Activated CD4-positive, alpha-beta memory T cell treated with anti-CD3 and anti-CD28 coated beads, Interleukin-2, amount 10 ng/mL, durations not matched to agents 7 days and 5 days (primary cell): ENCODE results near the gene LZTS3. TPM values are rescaled to one million over a fixed set of nuclear protein-coding genes. Genes with fewer than 3 reads are reported as not detected.

Experiments used
- CTCF ChIA-PET: fragments of 350-600 bp; sonication (Branson Sonifier 250); formaldehyde crosslinking; loops from one replicate; lab custom pipeline; 2021; ENCODE audit warnings: antibody characterized with exemption, inconsistent platforms; lab: Charles Lee
- POLR2A ChIA-PET: fragments of 350-600 bp; sonication (Branson Sonifier 250); formaldehyde crosslinking; loops from one replicate; lab custom pipeline; 2021; ENCODE audit warnings: antibody characterized with exemption; lab: Charles Lee
- DNase-seq: peaks from one replicate; pipeline ENCODE4 v3.0.0-alpha.2; 2020
- H3K27ac Mint-ChIP-seq: one replicate; pipeline ENCODE4 v1.8.0; 2021; ENCODE audit warnings: mild to moderate bottlenecking, mixed read lengths
- H3K27me3 Mint-ChIP-seq: one replicate; pipeline ENCODE4 v1.8.0; 2021; ENCODE audit warnings: mixed read lengths
- H3K36me3 Mint-ChIP-seq: one replicate; pipeline ENCODE4 v1.8.0; 2021; ENCODE audit warnings: low read depth, mixed read lengths
- H3K4me1 Mint-ChIP-seq: one replicate; pipeline ENCODE4 v1.8.0; 2021; ENCODE audit warnings: mixed read lengths
- H3K4me3 Mint-ChIP-seq: one replicate; pipeline ENCODE4 v1.8.0; 2021; ENCODE audit warnings: mild to moderate bottlenecking, mixed read lengths
- H3K9me3 Mint-ChIP-seq: one replicate; pipeline ENCODE4 v1.8.0; 2021; ENCODE audit warnings: mixed read lengths
- total RNA-seq, 2 experiments: library from RNA; stranded (reverse); gene quantifications; one replicate each; pipeline ENCODE4 v1.2.3, GENCODE V29; 2021

Gene LZTS3
- total RNA-seq, 2 experiments from 2014 or later: 0.90 to 1.0 TPM

DNA sequence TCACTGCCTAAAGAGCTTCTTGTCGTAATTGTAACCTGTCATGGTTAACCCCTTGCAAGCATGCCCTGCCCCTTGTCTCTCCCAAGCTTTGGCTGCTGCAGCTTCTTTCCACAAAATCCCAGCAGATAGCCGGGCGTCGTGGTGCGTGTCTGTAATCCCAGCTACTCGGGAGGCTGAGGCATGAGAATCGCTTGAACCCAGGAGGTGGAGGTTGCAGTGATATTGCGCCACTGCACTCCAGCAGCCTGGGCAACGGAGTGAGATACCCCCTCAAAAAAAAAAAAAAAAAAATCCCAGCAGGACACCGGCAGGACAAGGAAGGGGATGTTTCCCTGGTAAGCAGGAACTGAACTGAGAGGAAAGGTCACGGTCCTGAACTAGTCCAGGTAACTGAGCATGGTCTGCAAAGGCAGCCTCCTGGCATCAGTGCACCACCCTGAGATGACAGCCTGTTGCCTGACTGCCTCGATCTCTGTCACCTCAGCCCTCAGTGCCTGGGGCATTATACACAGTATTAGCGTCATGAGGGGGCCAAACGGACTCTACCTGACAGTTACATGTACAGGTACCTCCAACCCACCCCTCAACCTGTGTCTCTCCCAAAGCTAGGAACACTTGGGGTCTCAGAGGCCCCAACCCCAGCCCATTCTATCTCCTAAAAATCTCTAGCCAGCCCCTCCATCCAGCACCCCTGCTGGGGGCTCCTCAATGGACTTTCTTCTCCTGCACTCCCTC lies 1.8 kb downstream of the LZTS3 start:
- DNase-seq: no peak
- H3K4me1 Mint-ChIP-seq: peaks cover 13% of the 10 kb centered on the region
- no peak overlapping the region for H3K27ac Mint-ChIP-seq
- H3K9me3 Mint-ChIP-seq: no peaks in the 10 kb centered on the region
- peaks cover 54% of the 10 kb centered on the region for H3K27me3 Mint-ChIP-seq
- ChIA-PET CTCF (no interaction called here), POLR2A (interaction anchor here (0.7 to 2.2 kb wide), 4 partner anchors 12 to 15 kb away, joined by 3 to 19 read pairs (median 4); partner anchors contain the start of genes FASTKD5 and UBOX5)
- peak overlapping the region; percentile 6 for H3K4me3 Mint-ChIP-seq
- no peaks in the 10 kb centered on the region for H3K36me3 Mint-ChIP-seq

DNA sequence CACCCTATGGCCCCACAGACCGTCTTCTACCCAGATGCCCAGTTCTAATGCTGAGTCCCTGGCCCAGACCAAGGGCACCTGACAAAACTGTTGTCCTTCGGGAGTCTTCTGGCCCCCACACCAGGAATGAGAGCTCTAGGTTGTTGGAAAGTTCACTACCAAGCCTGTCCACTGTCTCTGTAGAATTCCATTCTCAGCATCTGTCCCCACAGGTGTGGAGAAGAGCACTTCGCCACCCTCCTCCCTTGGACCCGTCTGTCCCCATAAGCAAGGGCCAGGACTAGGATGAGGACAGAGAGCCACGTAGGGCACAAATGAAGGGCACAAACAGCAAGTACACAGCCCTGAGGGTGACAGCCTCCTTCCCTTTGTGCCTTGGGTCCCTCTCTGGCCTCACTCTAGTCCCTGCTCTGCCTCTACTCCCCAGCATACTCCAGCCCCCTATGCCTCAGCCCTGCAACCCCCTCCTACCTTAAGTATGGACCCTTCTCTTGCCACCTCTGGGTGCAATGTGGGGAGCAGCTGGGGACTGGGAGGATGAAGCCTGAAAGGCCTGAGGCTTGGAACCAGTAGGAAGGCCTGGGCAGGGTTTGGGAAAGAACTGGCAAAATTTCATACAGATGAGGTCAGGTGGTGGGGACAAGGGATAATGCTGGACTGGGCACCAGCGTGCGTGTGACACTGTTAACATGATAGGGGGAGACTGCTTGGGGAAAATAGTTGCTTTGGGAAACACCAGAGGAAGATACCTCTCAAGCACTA lies 4.3 kb downstream of the LZTS3 start:
- DNase-seq: no peak
- H3K4me1 Mint-ChIP-seq: peaks cover 5% of the 10 kb centered on the region
- no peak overlapping the region for H3K27ac Mint-ChIP-seq
- no peak overlapping the region for H3K4me3 Mint-ChIP-seq
- CTCF ChIA-PET: interaction anchor here (0.7 kb wide), 1 partner anchor 329 kb away, joined by 5 read pairs; the partner anchor contains the start of genes PCED1A and VPS16
- H3K9me3 Mint-ChIP-seq: no peaks in the 10 kb centered on the region
- H3K36me3 Mint-ChIP-seq: no peaks in the 10 kb centered on the region
- POLR2A ChIA-PET: no interaction called here
- H3K27me3 Mint-ChIP-seq: peaks cover 40% of the 10 kb centered on the region

DNA sequence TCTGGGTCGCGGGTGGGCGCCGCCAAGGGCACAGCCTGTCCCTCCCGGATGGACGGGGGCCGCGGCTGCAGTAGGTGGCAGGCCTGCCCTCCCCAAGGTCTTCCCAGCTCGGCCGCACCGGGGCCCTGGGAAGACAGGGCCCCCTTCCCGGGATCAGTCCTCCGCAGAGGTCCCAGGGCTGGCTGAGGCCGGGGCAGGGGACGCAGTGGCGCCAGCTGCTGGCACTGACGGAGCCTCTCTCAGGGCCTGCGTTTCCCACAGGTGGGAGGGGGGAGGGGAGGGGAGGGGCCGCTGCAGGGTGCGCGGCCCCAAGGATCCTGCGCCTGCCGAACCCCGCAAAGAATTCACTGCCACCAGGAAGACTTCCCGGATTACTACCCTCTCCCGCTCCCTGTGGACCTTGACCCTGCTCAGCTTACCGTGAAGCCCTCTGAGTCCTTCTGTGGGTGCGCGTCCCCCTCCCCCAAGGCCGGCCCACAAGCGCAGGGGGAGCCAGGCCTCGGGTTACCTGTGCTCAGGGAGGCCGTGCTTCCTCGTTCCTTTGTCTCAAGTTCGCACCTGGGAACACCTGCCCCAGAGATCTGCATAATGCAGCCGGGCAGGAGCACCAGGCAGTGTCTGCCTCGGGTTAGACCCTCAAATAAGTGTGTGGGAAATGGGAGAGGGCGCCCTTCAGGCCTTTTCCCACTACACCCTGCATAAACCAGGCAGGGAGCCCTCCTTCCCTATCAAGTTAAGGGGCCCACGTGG lies 5.1 kb downstream of the LZTS3 start:
- peaks cover 3% of the 10 kb centered on the region for H3K4me1 Mint-ChIP-seq
- H3K36me3 Mint-ChIP-seq: no peaks in the 10 kb centered on the region
- no peak overlapping the region for H3K4me3 Mint-ChIP-seq
- POLR2A ChIA-PET: interaction anchor here (0.8 to 0.9 kb wide), 3 partner anchors 9 to 762 kb away, joined by 3 to 4 read pairs (median 3); partner anchors contain the start of genes FASTKD5 and UBOX5
- H3K9me3 Mint-ChIP-seq: no peaks in the 10 kb centered on the region
- CTCF ChIA-PET: no interaction called here
- H3K27me3 Mint-ChIP-seq: peaks cover 38% of the 10 kb centered on the region
- no peak for DNase-seq
- H3K27ac Mint-ChIP-seq: no peak overlapping the region

DNA sequence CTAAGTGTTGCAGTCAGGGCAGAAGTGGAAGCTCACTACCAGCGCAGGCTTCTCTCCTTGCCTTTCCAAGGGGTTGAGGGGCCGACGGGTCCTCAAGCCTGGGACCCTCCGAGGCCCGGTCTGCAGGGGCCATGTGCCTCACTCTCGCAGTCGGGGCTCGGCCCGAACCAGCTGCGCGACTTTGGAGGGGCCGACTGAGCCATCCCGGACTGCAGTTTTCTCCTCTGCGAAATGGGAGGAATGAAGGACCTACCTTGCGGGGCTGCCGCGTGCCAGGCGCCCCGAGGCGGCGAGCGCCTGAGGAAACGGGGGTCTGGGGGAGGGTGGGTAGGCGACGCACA lies 5.6 kb downstream of the LZTS3 start:
- ChIA-PET CTCF (no interaction called here), POLR2A (interaction anchor here (0.8 to 0.9 kb wide), 3 partner anchors 8 to 762 kb away, joined by 3 to 4 read pairs (median 3); partner anchors contain the start of genes FASTKD5 and UBOX5)
- no peak for DNase-seq
- H3K4me3 Mint-ChIP-seq: no peak overlapping the region
- H3K36me3 Mint-ChIP-seq: no peaks in the 10 kb centered on the region
- H3K9me3 Mint-ChIP-seq: no peaks in the 10 kb centered on the region
- H3K27ac Mint-ChIP-seq: no peak overlapping the region
- H3K27me3 Mint-ChIP-seq: peaks cover 38% of the 10 kb centered on the region
- peaks cover 3% of the 10 kb centered on the region for H3K4me1 Mint-ChIP-seq

DNA sequence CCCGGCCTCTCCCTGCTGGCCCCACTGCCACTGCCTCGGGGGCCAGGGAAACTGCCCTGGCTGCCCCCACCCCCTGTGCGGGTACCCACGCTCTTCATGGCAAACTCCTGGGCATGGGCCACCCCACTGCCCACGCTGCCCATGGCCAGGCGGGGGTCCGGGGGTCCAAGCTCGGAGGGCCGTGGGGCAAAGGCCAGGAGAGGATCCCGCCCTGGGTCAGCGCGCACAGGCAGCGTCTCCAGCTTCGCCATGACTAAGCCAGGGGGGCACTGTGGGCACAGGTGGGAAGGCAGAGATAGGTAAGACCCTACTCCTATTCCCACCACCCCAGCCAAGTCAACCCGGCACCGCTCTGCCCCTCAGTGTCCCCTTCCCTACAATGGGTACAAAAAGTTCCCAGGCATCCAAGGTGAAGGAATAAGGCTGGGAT lies 6.4 kb downstream of the LZTS3 start:
- ChIA-PET CTCF (no interaction called here), POLR2A (no interaction called here)
- Mint-ChIP-seq H3K9me3 (no peaks in the 10 kb centered on the region), H3K27ac (no peak overlapping the region), H3K36me3 (no peaks in the 10 kb centered on the region), H3K27me3 (peaks cover 31% of the 10 kb centered on the region), H3K4me3 (no peak overlapping the region), H3K4me1 (no peaks in the 10 kb centered on the region)
- DNase-seq: no peak

DNA sequence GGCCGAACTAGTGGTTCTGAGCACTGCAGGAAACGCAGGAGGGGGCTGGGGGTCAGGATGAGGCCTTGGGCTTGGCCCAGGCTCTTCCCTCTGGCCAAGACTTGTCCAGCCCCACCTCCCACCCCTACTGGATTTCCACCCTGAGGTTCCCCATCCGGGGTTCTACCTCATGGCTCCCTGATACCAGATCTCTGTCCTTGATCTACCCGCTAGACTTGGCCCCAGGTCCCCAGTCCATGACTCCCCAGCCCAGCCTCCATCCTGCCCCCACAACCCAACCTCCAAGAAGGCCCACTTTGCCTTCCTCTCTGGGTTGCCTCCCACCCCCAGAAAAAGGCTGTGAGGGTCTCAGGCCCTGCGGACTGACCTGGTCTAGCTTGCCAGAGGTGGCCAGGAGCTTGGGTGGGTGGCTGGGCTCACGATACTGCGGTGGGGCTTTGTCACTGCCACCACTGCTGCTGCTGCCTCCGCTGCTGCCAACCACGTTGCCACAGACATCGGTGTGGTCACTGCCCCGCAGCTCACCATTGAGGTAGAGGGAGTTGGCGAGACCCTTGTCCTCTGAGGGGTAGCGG lies 6.9 kb downstream of the LZTS3 start:
- Mint-ChIP-seq H3K27me3 (peaks cover 26% of the 10 kb centered on the region), H3K4me1 (no peaks in the 10 kb centered on the region), H3K27ac (no peak overlapping the region), H3K4me3 (no peak overlapping the region), H3K36me3 (no peaks in the 10 kb centered on the region), H3K9me3 (no peaks in the 10 kb centered on the region)
- ChIA-PET POLR2A (interaction anchor here (1.0 kb wide), 1 partner anchor 9 kb away, joined by 3 read pairs; no protein-coding TSS in a partner anchor), CTCF (no interaction called here)
- DNase-seq: no peak

DNA sequence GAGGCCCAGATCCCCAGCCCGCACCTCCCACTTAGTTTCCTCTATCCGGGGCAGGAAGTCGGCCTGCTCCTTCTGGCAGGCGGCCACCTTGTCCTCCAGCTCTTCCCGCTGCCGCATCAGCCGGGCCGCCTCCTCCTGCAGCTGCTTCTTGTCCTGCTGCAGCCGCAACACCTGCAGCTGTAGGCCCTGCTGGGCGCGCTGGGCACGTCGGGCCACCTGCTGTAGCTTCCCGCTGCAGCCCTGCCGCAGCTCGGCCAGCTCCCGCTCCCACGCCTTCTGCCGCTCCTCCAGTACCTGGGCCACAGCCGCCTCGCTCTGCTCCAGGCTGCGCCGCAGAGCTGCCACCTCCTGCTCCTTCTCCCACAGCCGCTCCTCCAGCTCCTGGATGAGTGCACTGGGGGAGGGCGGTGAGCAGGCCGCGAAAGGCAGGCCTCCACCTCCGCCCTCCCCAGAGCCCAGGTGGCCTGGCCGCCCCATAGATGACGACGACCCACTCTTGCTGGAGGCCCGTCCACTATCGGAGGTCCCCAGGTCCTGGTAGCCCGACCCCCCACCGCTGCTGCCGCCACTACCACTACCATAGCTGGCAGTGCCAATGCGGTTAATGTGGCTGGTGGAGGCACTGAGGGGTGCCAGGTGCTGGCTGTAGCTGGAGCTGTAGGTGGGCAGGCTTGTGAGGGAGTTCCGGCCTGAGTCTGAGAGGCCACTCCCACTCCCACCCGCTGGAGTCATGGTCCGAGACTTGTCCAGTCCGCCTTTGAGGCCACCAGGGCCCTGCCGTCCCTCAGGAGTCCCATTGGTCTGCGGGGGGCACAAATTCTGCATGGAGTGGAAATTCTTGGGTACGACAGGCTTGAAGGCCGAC lies 7.6 kb downstream of the LZTS3 start:
- Mint-ChIP-seq H3K4me3 (no peak overlapping the region), H3K36me3 (no peaks in the 10 kb centered on the region), H3K27me3 (peaks cover 24% of the 10 kb centered on the region), H3K4me1 (no peaks in the 10 kb centered on the region), H3K27ac (no peak overlapping the region), H3K9me3 (no peaks in the 10 kb centered on the region)
- DNase-seq: no peak
- ChIA-PET POLR2A (interaction anchor here (1.0 kb wide), 1 partner anchor 8 kb away, joined by 3 read pairs; no protein-coding TSS in a partner anchor), CTCF (no interaction called here)

DNA sequence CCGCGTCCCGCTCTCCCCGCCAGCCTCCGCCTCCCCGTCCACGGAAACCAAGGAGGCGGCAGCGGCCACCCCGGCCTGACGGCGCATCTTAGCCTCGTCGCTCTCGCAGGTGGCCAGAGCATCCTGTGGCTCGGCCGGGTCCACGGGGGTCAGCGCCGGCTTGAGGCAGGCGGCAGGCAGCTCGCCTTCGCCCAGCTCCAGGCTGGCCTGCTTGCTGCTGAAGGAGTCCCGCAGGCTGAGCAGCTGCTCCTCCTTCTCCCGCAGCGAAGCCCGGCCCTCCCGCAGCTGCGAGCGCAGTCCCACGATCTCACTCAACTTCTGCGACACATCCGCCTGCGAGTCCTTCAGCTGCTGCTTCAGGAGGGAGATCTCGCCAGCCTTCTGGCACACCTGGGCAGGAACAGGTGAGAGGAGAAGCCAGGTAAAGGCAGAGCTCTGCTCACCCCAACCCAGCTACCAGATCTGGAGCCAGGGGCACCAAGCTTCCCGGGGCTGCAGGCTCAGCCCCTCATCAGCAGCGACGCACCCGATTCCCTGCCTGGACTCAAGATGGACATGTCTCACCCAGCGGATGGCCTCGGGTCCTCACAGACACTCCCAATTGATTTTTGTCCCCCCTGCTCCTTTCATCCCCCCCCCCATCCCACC lies 8.5 kb downstream of the LZTS3 start:
- ChIA-PET CTCF (no interaction called here), POLR2A (no interaction called here)
- peaks cover 20% of the 10 kb centered on the region for H3K27me3 Mint-ChIP-seq
- H3K4me1 Mint-ChIP-seq: peaks cover 2% of the 10 kb centered on the region
- no peaks in the 10 kb centered on the region for H3K9me3 Mint-ChIP-seq
- no peaks in the 10 kb centered on the region for H3K36me3 Mint-ChIP-seq
- H3K4me3 Mint-ChIP-seq: no peak overlapping the region
- no peak for DNase-seq
- H3K27ac Mint-ChIP-seq: no peak overlapping the region

DNA sequence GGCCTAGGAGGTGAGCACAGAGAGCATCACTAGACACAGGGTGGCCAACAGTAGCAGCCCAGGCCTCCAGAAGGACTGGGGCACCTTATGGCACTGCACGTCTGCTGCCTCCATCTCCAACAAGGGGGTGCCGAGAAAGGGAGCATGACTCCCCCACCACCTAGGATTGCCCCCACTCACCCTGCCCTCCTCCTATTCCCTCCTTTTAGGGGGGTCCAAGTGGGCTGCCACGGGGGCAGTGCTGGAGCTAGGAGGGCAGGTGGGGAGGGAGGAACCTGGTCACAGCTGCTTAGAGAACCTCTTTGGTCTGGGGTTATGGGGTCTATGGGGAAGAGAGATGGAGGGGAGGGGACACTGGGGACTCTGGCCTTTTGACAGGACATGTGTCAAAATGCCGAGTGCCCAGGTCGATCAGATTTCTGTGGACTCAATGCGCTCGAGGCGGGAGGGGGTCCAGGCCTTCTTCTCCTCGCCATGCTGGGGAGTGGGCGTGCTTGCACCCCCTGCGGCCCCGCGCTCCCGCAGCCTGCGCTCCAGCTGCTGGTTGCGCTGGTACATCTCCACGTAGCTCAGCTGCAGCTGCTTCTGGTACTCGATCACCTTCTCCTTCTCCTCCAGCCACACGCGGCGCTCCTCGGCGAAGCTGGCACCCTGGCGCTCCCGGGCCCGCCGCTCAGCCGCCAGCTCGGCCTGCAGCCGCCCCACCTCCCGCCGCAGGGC lies 9.1 kb downstream of the LZTS3 start:
- CTCF ChIA-PET: no interaction called here
- H3K27me3 Mint-ChIP-seq: peaks cover 15% of the 10 kb centered on the region

DNA sequence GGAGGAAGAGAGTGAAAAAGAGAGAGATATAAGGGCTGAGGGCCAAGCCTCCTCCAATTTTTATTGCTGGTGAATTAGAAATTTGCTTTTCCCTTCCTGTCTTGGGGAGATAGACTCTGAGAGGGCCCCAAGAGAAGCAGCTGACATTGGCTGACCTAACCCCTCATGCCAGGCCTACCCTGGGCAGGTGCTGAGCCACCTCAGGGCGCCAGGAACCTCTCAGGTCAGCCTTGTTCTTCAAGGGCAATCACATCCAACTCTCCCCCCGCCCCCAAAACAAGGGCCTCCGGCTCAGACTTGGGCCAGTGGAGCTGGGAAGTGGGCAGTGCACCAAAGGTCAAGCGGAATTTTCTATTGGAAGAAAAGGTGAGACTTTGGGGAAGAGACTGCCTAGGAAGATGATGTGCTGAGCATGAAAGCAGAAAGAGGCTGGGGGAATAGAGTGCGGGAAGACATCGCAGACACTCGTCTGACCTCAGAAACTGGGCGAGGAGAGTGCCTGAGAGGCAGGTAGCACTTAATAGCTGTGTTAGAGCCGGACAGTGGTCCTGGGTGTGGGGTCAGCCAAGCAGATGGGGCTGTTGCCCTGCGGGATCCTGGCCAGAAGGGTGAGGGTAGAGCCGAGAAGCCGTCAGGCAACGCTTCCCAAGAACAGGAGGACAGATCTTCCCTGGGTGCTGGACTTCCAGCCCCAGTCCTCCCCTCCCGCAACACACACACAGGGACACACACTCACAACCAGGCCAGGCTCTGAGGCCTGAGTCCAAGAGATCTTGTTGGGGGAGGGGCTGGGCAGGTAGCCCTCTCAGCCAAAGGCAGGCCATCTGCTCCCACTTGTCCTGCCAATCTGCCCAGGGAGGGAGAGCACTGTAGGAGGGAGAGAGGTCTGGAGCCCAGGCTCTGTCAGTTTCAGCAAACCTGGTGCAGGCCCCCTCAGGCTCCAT lies 10.0 kb downstream of the LZTS3 start:
- no peaks in the 10 kb centered on the region for H3K9me3 Mint-ChIP-seq
- H3K4me1 Mint-ChIP-seq: peaks cover 10% of the 10 kb centered on the region
- peaks cover 8% of the 10 kb centered on the region for H3K36me3 Mint-ChIP-seq
- peaks cover 7% of the 10 kb centered on the region for H3K27me3 Mint-ChIP-seq
- CTCF ChIA-PET: interaction anchor here (1.8 kb wide), 1 partner anchor 111 kb away, joined by 5 read pairs; no protein-coding TSS in a partner anchor
- POLR2A ChIA-PET: no interaction called here
- no peak overlapping the region for H3K4me3 Mint-ChIP-seq
- no peak for DNase-seq
- H3K27ac Mint-ChIP-seq: no peak overlapping the region

More for the DNA sequence above, 9.1 kb downstream of the LZTS3 start:
- H3K9me3 Mint-ChIP-seq: no peaks in the 10 kb centered on the region
- H3K4me1 Mint-ChIP-seq: peaks cover 4% of the 10 kb centered on the region
- no peak overlapping the region for H3K27ac Mint-ChIP-seq
- POLR2A ChIA-PET: no interaction called here
- H3K36me3 Mint-ChIP-seq: peaks cover 3% of the 10 kb centered on the region
- no peak overlapping the region for H3K4me3 Mint-ChIP-seq
- DNase-seq: no peak
